ENCODE results near the gene SARDH.

- TF ChIP-seq POLR2A (IDR thresholded peaks at IDR 0.05) (no peak), CTCF (IDR thresholded peaks at IDR 0.05 in 4 of 5, conservative IDR thresholded peaks at IDR 0.05 in 1 of 5) (no peak)
Observed at GRCh38 chr9:133672503-133673257, 65.5 kb downstream of the SARDH start.
